Measurements from ENCODE around the gene UNC79.
"Not testable (repeated sequence)": the region's sequence is repeated elsewhere in the genome, so short reads cannot be mapped to it uniquely, and the experiment has no call there.

UNC79 gene

GRCh38 chr14:93493054-93493453 is 62.3 kb downstream of the UNC79 start (continued):
- TF ChIP-seq GLI2 (tag by site-specific recombination; IDR thresholded peaks at IDR 0.05; ENCODE audit: borderline replicate concordance, low read depth) (no peak), RBAK (tag by site-specific recombination; IDR thresholded peaks at IDR 0.05) (no peak)

GRCh38 chr14:93493622-93494021 is 62.9 kb downstream of the UNC79 start:
- H3K4me1 ChIP-seq (ENCODE audit: control insufficient read depth, insufficient read depth, low read length); CTCF ChIA-PET; H3K27ac ChIP-seq (ENCODE audit: extremely low read depth, low read depth, low read length); H3K4me3 ChIP-seq (ENCODE audit: low read depth, low read length); H3K36me3 ChIP-seq (ENCODE audit: control insufficient read depth in 2 of 2, insufficient read depth in 1 of 2, low read length in 2 of 2); H3K9me3 ChIP-seq (ENCODE audit: control insufficient read depth, insufficient read depth, low read depth, low read length): not testable (repeated sequence)
- POLR2A ChIA-PET = interaction anchor here (0.6 kb wide), 1 partner anchor 296 kb away, joined by 3 read pairs; no protein-coding TSS in a partner anchor

GRCh38 chr14:93496856-93497741 is 66.4 kb downstream of the UNC79 start:
- no peak overlapping the region for H3K27ac ChIP-seq (ENCODE audit: extremely low read depth, low read depth, low read length)
- ChIA-PET CTCF (no interaction called here), POLR2A (no interaction called here)

More at GRCh38 chr14:93496856-93497741, 66.4 kb downstream of the UNC79 start:
- no peaks in the 10 kb centered on the region for H3K4me1 ChIP-seq (ENCODE audit: control insufficient read depth, insufficient read depth, low read length)
- H3K9me3 ChIP-seq (ENCODE audit: control insufficient read depth, insufficient read depth, low read depth, low read length) = no peaks in the 10 kb centered on the region
- no peaks in the 10 kb centered on the region for H3K36me3 ChIP-seq (ENCODE audit: control insufficient read depth in 2 of 2, insufficient read depth in 1 of 2, low read length in 2 of 2)
- TF ChIP-seq GLIS2 (tag by site-specific recombination; IDR thresholded peaks at IDR 0.05) = no peak
- TF ChIP-seq PRDM2 (tag by site-specific recombination; IDR thresholded peaks at IDR 0.05; ENCODE audit: borderline replicate concordance) = no peak
- no peak for TF ChIP-seq RBAK (tag by site-specific recombination; IDR thresholded peaks at IDR 0.05)
- TF ChIP-seq HOXD13 (CRISPR knock-in tag; IDR thresholded peaks at IDR 0.05; ENCODE audit: borderline replicate concordance) = no peak
- no peak for TF ChIP-seq ZNF560 (tag by site-specific recombination; IDR thresholded peaks at IDR 0.05; ENCODE audit: borderline replicate concordance)
- TF ChIP-seq AEBP2 (tag by site-specific recombination; IDR thresholded peaks at IDR 0.05; ENCODE audit: borderline replicate concordance) = no peak
- no peak for TF ChIP-seq ZNF266 (tag by site-specific recombination; IDR thresholded peaks at IDR 0.05; ENCODE audit: low read depth)
- TF ChIP-seq ZFP37 (tag by site-specific recombination; IDR thresholded peaks at IDR 0.05) = no peak
- no peak for TF ChIP-seq ZNF10 (tag by site-specific recombination; IDR thresholded peaks at IDR 0.05)
- TF ChIP-seq ZNF350 (tag by site-specific recombination; IDR thresholded peaks at IDR 0.05) = no peak
- TF ChIP-seq ZNF157 (tag by site-specific recombination; IDR thresholded peaks at IDR 0.05) = no peak
- TF ChIP-seq ZNF677 (tag by site-specific recombination; IDR thresholded peaks at IDR 0.05) = no peak
- TF ChIP-seq ZBTB26 (tag by site-specific recombination; optimal IDR thresholded peaks at IDR 0.05) = no peak
- no peak for TF ChIP-seq ZSCAN23 (tag by site-specific recombination; IDR thresholded peaks at IDR 0.05)
- H3K4me3 ChIP-seq (ENCODE audit: low read depth, low read length) = no peak overlapping the region

Measured in HEK293 (cell line).